Keratinocyte (primary cell): ENCODE results near the gene RGS21. TPM values are rescaled to one million over a fixed set of nuclear protein-coding genes. Genes with fewer than 3 reads are reported as not detected.

Experiments used
- DNase-seq: peaks from one replicate; pipeline ENCODE4 v3.0.0-alpha.2; 2011; ENCODE audit warnings: low read depth, missing footprints, low spot score
- FAIRE-seq: peaks from 2 replicates; lab custom pipeline; 2011; peaks lifted over from hg19 to GRCh38; lab: Jason Lieb, UNC
- H2AFZ ChIP-seq: 2 replicates; pipeline ENCODE4 v1.6.0; 2012; ENCODE audit warnings: low read length, control low read depth, inconsistent platforms; ENCODE audit not compliant: control insufficient read depth
- H3K27ac ChIP-seq: 2 replicates; pipeline ENCODE4 v1.5.1; 2011; ENCODE audit warnings: low read length; ENCODE audit not compliant: control insufficient read depth, insufficient read depth
- H3K27me3 ChIP-seq: 3 replicates; pipeline ENCODE4 v1.6.0; 2011; ENCODE audit warnings: low read length; ENCODE audit not compliant: control insufficient read depth, insufficient read depth; ENCODE audit errors: extremely low read depth
- H3K36me3 ChIP-seq, 2 experiments: 2 replicates in 1 of 2; 3 replicates in 1 of 2; pipeline ENCODE4 v1.5.1; 2011; ENCODE audit warnings: low read length in 2 of 2, mild to moderate bottlenecking in 1 of 2; ENCODE audit not compliant: control insufficient read depth in 2 of 2, insufficient read depth in 2 of 2; ENCODE audit errors: extremely low read depth in 1 of 2
- H3K4me1 ChIP-seq: 3 replicates; pipeline ENCODE4 v1.5.1; 2011; ENCODE audit warnings: low read length; ENCODE audit not compliant: control insufficient read depth, insufficient read depth; ENCODE audit errors: extremely low read depth
- H3K4me2 ChIP-seq: 3 replicates; pipeline ENCODE4 v1.6.0; 2011; ENCODE audit warnings: low read depth, low read length; ENCODE audit not compliant: control insufficient read depth, insufficient read depth; ENCODE audit errors: extremely low read depth
- H3K4me3 ChIP-seq, 3 experiments: fragments of 200-600 bp in 1 of 3; sonication (generic) in 1 of 3; 2 replicates in 2 of 3; 3 replicates in 1 of 3; pipeline ENCODE4 v1.5.1; 2011 to 2016; ENCODE audit warnings: low read length in 3 of 3, mild to moderate bottlenecking in 3 of 3, control low read depth in 2 of 3, inconsistent platforms in 1 of 3, low read depth in 1 of 3, mixed read lengths in 1 of 3, mixed run types in 1 of 3, moderate library complexity in 1 of 3; ENCODE audit not compliant: control insufficient read depth in 2 of 3, insufficient read depth in 2 of 3; ENCODE audit errors: extremely low read depth in 1 of 3
- H3K79me2 ChIP-seq: 2 replicates; pipeline ENCODE4 v1.6.0; 2012; ENCODE audit warnings: low read length; ENCODE audit not compliant: control insufficient read depth, insufficient read depth
- H3K9ac ChIP-seq: 3 replicates; pipeline ENCODE4 v1.6.0; 2011; ENCODE audit warnings: low read length; ENCODE audit not compliant: control insufficient read depth, insufficient read depth; ENCODE audit errors: extremely low read depth
- H3K9me1 ChIP-seq: 3 replicates; pipeline ENCODE4 v1.6.0; 2011; ENCODE audit warnings: low read length; ENCODE audit not compliant: control insufficient read depth, insufficient read depth; ENCODE audit errors: extremely low read depth
- H3K9me3 ChIP-seq: 2 replicates; pipeline ENCODE4 v1.5.1; 2012; ENCODE audit warnings: low read depth, low read length; ENCODE audit not compliant: control insufficient read depth
- H4K20me1 ChIP-seq: 3 replicates; pipeline ENCODE4 v1.6.0; 2011; ENCODE audit warnings: low read length; ENCODE audit not compliant: control insufficient read depth, insufficient read depth; ENCODE audit errors: extremely low read depth
- EZH2 ChIP-seq: IDR thresholded peaks from one replicate; pipeline ENCODE4 v1.6.1; 2012; ENCODE audit warnings: inconsistent platforms, mild to moderate bottlenecking, low read length, moderate library complexity
- dilution Hi-C: fragments of 300-500 bp; cut with MboI; formaldehyde crosslinking; loops from one replicate; pipeline ENCODE4 v1.7.0; 2020; ENCODE audit warnings: low sequenced_read_pairs; ENCODE audit not compliant: extremely low pct_ligation_motif_present
- polyA plus RNA-seq, 5 experiments: library from polyadenylated mRNA; depleted of rRNA in 3 of 5; stranded (reverse) in 3 of 5; stranded (forward) in 1 of 5; unstranded in 1 of 5; fragments of >200 nt; gene quantifications; 1 replicate in 1 of 5; 2 replicates in 3 of 5; 3 replicates in 1 of 5; pipeline versions ENCODE4 v1.2.1 to v1.2.3, GENCODE V29; 2011 to 2012; ENCODE audit warnings: missing spikeins in 2 of 5, low read depth in 1 of 5, low replicate concordance in 1 of 5
- TF ChIP-seq, protein P1 (sequence below), 3 experiments: IDR thresholded peaks in 1 of 3; conservative IDR thresholded peaks in 1 of 3; optimal IDR thresholded peaks in 1 of 3; 2 replicates in 2 of 3; 3 replicates in 1 of 3; pipeline versions ENCODE3 to v1.5.1; 2011; ENCODE audit warnings: low read length in 3 of 3, mild to moderate bottlenecking in 3 of 3, moderate library complexity in 2 of 3, control low read depth in 1 of 3, inconsistent platforms in 1 of 3; ENCODE audit not compliant: insufficient read depth in 2 of 3; ENCODE audit errors: extremely low read depth in 1 of 3

Gene RGS21
- polyA plus RNA-seq, 1 donor (not counting 4 experiments of a cell fraction or from before 2014, with no cell fraction given) = not detected

DNA sequence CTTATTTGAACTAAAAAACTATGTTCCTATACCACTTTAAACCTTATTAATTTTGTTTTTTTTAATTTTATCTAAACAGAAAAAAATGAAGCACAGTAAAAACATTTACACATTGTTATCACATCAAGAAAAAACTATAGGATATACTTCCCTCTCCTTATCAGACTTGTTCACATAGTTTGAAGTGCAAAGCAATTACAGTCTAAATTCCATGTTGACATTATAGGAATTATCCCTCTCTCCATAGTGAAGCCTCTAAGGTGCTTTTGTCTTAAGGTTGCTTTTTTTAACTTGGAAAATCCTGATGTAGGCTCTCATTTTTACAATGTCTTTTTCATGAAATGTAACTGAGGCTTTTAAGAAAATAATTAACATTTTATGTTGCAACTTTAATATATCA lies 85.8 kb downstream of the RGS21 start:
- Histone ChIP-seq H3K36me3 (no peaks in the 10 kb centered on the region), H3K27ac (no peak overlapping the region), H3K4me1 (peaks cover 10% of the 10 kb centered on the region), H3K9ac (no peak overlapping the region), H3K27me3 (no peaks in the 10 kb centered on the region), H3K4me2 (no peak overlapping the region), H3K9me3 (no peaks in the 10 kb centered on the region), H3K4me3 (no peak overlapping the region), H3K9me1 (no peaks in the 10 kb centered on the region), H4K20me1 (no peaks in the 10 kb centered on the region), H3K79me2 (no peaks in the 10 kb centered on the region), H2AFZ (peak overlapping the region; percentile 56)
- FAIRE-seq = no peak
- dilution Hi-C loops = no loop called here
- no peak for TF ChIP-seq EZH2
- TF ChIP-seq, protein P1, sequence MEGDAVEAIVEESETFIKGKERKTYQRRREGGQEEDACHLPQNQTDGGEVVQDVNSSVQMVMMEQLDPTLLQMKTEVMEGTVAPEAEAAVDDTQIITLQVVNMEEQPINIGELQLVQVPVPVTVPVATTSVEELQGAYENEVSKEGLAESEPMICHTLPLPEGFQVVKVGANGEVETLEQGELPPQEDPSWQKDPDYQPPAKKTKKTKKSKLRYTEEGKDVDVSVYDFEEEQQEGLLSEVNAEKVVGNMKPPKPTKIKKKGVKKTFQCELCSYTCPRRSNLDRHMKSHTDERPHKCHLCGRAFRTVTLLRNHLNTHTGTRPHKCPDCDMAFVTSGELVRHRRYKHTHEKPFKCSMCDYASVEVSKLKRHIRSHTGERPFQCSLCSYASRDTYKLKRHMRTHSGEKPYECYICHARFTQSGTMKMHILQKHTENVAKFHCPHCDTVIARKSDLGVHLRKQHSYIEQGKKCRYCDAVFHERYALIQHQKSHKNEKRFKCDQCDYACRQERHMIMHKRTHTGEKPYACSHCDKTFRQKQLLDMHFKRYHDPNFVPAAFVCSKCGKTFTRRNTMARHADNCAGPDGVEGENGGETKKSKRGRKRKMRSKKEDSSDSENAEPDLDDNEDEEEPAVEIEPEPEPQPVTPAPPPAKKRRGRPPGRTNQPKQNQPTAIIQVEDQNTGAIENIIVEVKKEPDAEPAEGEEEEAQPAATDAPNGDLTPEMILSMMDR (optimal IDR thresholded peaks at IDR 0.05 in 1 of 3, IDR thresholded peaks at IDR 0.05 in 1 of 3, conservative IDR thresholded peaks at IDR 0.05 in 1 of 3; ENCODE audit: extremely low read depth in 1 of 3, insufficient read depth in 2 of 3, low read length in 3 of 3) = no peak
- DNase-seq = no peak

DNA sequence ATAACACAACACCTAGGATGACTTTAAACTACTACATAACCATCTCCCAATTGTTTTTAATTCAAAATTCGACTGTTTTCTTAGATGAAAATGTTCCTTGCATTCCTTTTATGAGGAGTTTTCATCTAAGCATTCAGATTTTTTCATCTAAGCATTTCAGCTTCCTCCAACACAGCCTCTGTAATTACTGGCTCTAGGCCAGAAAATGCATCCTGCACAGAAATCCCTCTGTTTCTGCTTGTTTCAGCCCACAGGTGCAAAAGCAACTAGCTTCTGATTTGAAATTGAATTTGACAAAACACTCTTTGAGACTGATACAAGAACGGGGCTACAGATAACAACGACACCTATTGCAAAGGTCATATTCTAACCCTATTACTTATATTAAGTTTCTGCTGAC lies 90.4 kb downstream of the RGS21 start:
- H3K27ac ChIP-seq = no peak overlapping the region
- no peaks in the 10 kb centered on the region for H3K79me2 ChIP-seq
- H2AFZ ChIP-seq = peak overlapping the region; percentile 18
- no peaks in the 10 kb centered on the region for H3K36me3 ChIP-seq
- H3K4me3 ChIP-seq = no peak overlapping the region
- H3K27me3 ChIP-seq = no peaks in the 10 kb centered on the region
- H3K9ac ChIP-seq = no peak overlapping the region
- H3K4me1 ChIP-seq = peaks cover 3% of the 10 kb centered on the region
- H3K9me3 ChIP-seq = no peaks in the 10 kb centered on the region
- H3K4me2 ChIP-seq = no peak overlapping the region
- H3K9me1 ChIP-seq = no peaks in the 10 kb centered on the region
- dilution Hi-C loops = no loop called here
- no peak for TF ChIP-seq EZH2
- TF ChIP-seq, protein P1 (optimal IDR thresholded peaks at IDR 0.05 in 1 of 3, IDR thresholded peaks at IDR 0.05 in 1 of 3, conservative IDR thresholded peaks at IDR 0.05 in 1 of 3; ENCODE audit: extremely low read depth in 1 of 3, insufficient read depth in 2 of 3, low read length in 3 of 3) = no peak
- FAIRE-seq = no peak
- DNase-seq = no peak
- H4K20me1 ChIP-seq = no peaks in the 10 kb centered on the region

Other genes starting within 250 kb of the RGS21 start
- 0.67 to 1.6 TPM (median 1.5 TPM) in 3 replicates for gene RGS18, start 158.5 kb upstream of the RGS21 start, polyA plus RNA-seq